Thyroid gland (tissue), 4 donors: ENCODE data around the gene MS4A18.

ENCODE experiments used
- POLR2A ChIP-seq, 2 donors: fragments of 450-650 bp; IDR thresholded peaks; one replicate each; pipeline ENCODE4 v1.6.1; 2017; ENCODE audit warnings: antibody characterized with exemption in 2 of 2, mild to moderate bottlenecking in 2 of 2, moderate library complexity in 1 of 2
- TF ChIP-seq, protein P1 (sequence below), 6 experiments: fragments of 200-600 bp in 3 of 6; fragments of 450-650 bp in 3 of 6; sonication (generic) in 3 of 6; IDR thresholded peaks; one replicate each; pipeline ENCODE4 v1.5.1; 2016 to 2019; ENCODE audit warnings: antibody characterized with exemption in 6 of 6, mild to moderate bottlenecking in 2 of 6, inconsistent platforms in 1 of 6, moderate library complexity in 1 of 6

GRCh38 chr11:60769811-60770210 is 45.3 kb downstream of the MS4A18 start:
- TF ChIP-seq, protein P1, sequence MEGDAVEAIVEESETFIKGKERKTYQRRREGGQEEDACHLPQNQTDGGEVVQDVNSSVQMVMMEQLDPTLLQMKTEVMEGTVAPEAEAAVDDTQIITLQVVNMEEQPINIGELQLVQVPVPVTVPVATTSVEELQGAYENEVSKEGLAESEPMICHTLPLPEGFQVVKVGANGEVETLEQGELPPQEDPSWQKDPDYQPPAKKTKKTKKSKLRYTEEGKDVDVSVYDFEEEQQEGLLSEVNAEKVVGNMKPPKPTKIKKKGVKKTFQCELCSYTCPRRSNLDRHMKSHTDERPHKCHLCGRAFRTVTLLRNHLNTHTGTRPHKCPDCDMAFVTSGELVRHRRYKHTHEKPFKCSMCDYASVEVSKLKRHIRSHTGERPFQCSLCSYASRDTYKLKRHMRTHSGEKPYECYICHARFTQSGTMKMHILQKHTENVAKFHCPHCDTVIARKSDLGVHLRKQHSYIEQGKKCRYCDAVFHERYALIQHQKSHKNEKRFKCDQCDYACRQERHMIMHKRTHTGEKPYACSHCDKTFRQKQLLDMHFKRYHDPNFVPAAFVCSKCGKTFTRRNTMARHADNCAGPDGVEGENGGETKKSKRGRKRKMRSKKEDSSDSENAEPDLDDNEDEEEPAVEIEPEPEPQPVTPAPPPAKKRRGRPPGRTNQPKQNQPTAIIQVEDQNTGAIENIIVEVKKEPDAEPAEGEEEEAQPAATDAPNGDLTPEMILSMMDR (IDR thresholded peaks at IDR 0.05): no peak
- TF ChIP-seq POLR2A (IDR thresholded peaks at IDR 0.05): no peak
